ENCODE measurements around the gene RUBCN. TPM values are rescaled to one million over a fixed set of nuclear protein-coding genes. Genes with fewer than 3 reads are reported as not detected.

The RUBCN gene
- total and polyA plus RNA-seq, 2 of the 13 experiments (the other 11 are each of a cell fraction or from before 2014, with no cell fraction given), result 5.2 to 8.1 TPM

- TF ChIP-seq ZNF274 (CRISPR knock-in tag; IDR thresholded peaks at IDR 0.05) (no peak), MAFF (IDR thresholded peaks at IDR 0.05; ENCODE audit: low read depth, low read length) (no peak), ZNF687 (CRISPR knock-in tag; IDR thresholded peaks at IDR 0.05) (peak; percentile 79), ZNF230 (CRISPR knock-in tag; IDR thresholded peaks at IDR 0.05) (no peak), ZSCAN20 (CRISPR knock-in tag; IDR thresholded peaks at IDR 0.05; ENCODE audit: borderline replicate concordance) (0 out of 2 replicates have a peak, but pooled peaks have one; percentile 28), HCFC1 (IDR thresholded peaks at IDR 0.05; ENCODE audit: low read depth, low read length) (peak; percentile 71; the same call in 1 of the 2 replicates), RBFOX2 (IDR thresholded peaks at IDR 0.05; ENCODE audit: low read depth, low read length) (peak; percentile 75), ZBTB42 (CRISPR knock-in tag; IDR thresholded peaks at IDR 0.05) (peak; percentile 51; the same call in 1 of the 2 replicates), ZBTB49 (CRISPR knock-in tag; IDR thresholded peaks at IDR 0.05; ENCODE audit: borderline replicate concordance) (no peak), ZNF513 (CRISPR knock-in tag; conservative IDR thresholded peaks at IDR 0.05) (no peak), NFE2L2 (IDR thresholded peaks at IDR 0.05; ENCODE audit: low read length) (no peak), TARDBP (CRISPR knock-in tag; IDR thresholded peaks at IDR 0.05) (no peak), ZNF546 (CRISPR knock-in tag; conservative IDR thresholded peaks at IDR 0.05) (peak; percentile 58; the same call in 1 of the 2 replicates)
- TF ChIP-seq, protein P1, sequence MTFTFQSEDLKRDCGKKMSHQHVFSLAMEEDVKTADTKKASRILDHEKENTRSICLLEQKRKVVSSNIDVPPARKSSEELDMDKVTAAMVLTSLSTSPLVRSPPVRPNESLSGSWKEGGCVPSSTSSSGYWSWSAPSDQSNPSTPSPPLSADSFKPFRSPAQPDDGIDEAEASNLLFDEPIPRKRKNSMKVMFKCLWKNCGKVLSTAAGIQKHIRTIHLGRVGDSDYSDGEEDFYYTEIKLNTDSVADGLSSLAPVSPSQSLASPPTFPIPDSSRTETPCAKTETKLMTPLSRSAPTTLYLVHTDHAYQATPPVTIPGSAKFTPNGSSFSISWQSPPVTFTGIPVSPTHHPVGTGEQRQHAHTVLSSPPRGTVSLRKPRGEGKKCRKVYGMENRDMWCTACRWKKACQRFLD (CRISPR knock-in tag; IDR thresholded peaks at IDR 0.05; ENCODE audit: borderline replicate concordance), result no peak
- TF ChIP-seq, protein P2, sequence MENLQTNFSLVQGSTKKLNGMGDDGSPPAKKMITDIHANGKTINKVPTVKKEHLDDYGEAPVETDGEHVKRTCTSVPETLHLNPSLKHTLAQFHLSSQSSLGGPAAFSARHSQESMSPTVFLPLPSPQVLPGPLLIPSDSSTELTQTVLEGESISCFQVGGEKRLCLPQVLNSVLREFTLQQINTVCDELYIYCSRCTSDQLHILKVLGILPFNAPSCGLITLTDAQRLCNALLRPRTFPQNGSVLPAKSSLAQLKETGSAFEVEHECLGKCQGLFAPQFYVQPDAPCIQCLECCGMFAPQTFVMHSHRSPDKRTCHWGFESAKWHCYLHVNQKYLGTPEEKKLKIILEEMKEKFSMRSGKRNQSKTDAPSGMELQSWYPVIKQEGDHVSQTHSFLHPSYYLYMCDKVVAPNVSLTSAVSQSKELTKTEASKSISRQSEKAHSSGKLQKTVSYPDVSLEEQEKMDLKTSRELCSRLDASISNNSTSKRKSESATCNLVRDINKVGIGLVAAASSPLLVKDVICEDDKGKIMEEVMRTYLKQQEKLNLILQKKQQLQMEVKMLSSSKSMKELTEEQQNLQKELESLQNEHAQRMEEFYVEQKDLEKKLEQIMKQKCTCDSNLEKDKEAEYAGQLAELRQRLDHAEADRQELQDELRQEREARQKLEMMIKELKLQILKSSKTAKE (CRISPR knock-in tag; IDR thresholded peaks at IDR 0.05; ENCODE audit: borderline replicate concordance), result no peak
- TF ChIP-seq, protein P3, sequence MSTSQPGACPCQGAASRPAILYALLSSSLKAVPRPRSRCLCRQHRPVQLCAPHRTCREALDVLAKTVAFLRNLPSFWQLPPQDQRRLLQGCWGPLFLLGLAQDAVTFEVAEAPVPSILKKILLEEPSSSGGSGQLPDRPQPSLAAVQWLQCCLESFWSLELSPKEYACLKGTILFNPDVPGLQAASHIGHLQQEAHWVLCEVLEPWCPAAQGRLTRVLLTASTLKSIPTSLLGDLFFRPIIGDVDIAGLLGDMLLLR (CRISPR knock-in tag; IDR thresholded peaks at IDR 0.05), result no peak; the same call in 1 of the 2 replicates
Observed at GRCh38 chr3:197736491-197737318, at the start of gene RUBCN (continued).
